ENCODE results near the gene FBN3.
"Not testable (repeated sequence)": the region's sequence is repeated elsewhere in the genome, so short reads cannot be mapped to it uniquely, and the experiment has no call there.

Gene FBN3

GRCh38 chr19:8163759-8164158 is 14.4 kb upstream of the FBN3 start:
- no peak overlapping the region for H3K27ac ChIP-seq (ENCODE audit: low read length)
- H3K4me3 ChIP-seq (ENCODE audit: low read length in 2 of 2), result peak overlapping the region in 1 of 2 donors; percentile 29
- no peaks in the 10 kb centered on the region for H3K27me3 ChIP-seq (ENCODE audit: control insufficient read depth in 1 of 2, insufficient read depth in 2 of 2, low read length in 2 of 2)
- H3K36me3 ChIP-seq (ENCODE audit: control insufficient read depth in 2 of 2, insufficient read depth in 2 of 2, low read length in 2 of 2), result no peaks in the 10 kb centered on the region
- H3K9ac ChIP-seq (ENCODE audit: low read length in 2 of 2), result no peak overlapping the region
- no peaks in the 10 kb centered on the region for H3K9me3 ChIP-seq (ENCODE audit: control insufficient read depth in 2 of 2, low read length in 2 of 2)
- H3K4me1 ChIP-seq (ENCODE audit: control insufficient read depth, insufficient read depth, low read length), result peaks cover 2% of the 10 kb centered on the region

- no peaks in the 10 kb centered on the region for H3K36me3 ChIP-seq (ENCODE audit: control insufficient read depth in 2 of 2, insufficient read depth in 2 of 2, low read length in 2 of 2)
- no peaks in the 10 kb centered on the region for H3K4me1 ChIP-seq (ENCODE audit: control insufficient read depth, insufficient read depth, low read length)
- no peaks in the 10 kb centered on the region for H3K9me3 ChIP-seq (ENCODE audit: control insufficient read depth in 2 of 2, low read length in 2 of 2)
- no peak overlapping the region for H3K27ac ChIP-seq (ENCODE audit: low read length)
- H3K9ac ChIP-seq (ENCODE audit: low read length in 2 of 2), result no peak overlapping the region
- no peaks in the 10 kb centered on the region for H3K27me3 ChIP-seq (ENCODE audit: control insufficient read depth in 1 of 2, insufficient read depth in 2 of 2, low read length in 2 of 2)
- H3K4me3 ChIP-seq (ENCODE audit: low read length in 2 of 2), result no peak overlapping the region
Measured at GRCh38 chr19:8161135-8161646, 11.8 kb upstream of the FBN3 start.

DNA sequence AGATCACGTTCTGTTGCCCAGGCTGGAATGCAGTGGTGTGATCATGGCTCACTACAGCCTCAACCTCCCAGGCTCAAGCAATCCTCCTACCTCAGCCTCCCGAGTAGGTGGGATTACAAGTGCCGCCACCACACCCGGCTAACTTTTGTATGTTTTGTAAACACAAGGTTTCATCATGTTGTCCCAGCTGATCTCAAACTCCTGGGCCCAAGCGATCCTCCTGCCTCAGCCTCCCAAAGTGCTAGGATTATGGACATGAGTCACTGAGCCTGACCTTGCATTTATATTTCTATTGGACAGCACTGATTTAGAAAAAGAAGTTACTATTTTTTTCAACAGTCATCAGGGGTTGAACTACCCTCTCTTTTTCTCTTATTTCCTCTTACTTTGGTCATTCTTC is 9.9 kb upstream of the FBN3 start:
- H3K9me3 ChIP-seq (ENCODE audit: control insufficient read depth in 2 of 2, low read length in 2 of 2); H3K36me3 ChIP-seq (ENCODE audit: control insufficient read depth in 2 of 2, insufficient read depth in 2 of 2, low read length in 2 of 2); H3K9ac ChIP-seq (ENCODE audit: low read length in 2 of 2); H3K4me3 ChIP-seq (ENCODE audit: low read length in 2 of 2); H3K27ac ChIP-seq (ENCODE audit: low read length); H3K27me3 ChIP-seq (ENCODE audit: control insufficient read depth in 1 of 2, insufficient read depth in 2 of 2, low read length in 2 of 2): not testable (repeated sequence)
- peaks cover 10% of the 10 kb centered on the region for H3K4me1 ChIP-seq (ENCODE audit: control insufficient read depth, insufficient read depth, low read length)

DNA sequence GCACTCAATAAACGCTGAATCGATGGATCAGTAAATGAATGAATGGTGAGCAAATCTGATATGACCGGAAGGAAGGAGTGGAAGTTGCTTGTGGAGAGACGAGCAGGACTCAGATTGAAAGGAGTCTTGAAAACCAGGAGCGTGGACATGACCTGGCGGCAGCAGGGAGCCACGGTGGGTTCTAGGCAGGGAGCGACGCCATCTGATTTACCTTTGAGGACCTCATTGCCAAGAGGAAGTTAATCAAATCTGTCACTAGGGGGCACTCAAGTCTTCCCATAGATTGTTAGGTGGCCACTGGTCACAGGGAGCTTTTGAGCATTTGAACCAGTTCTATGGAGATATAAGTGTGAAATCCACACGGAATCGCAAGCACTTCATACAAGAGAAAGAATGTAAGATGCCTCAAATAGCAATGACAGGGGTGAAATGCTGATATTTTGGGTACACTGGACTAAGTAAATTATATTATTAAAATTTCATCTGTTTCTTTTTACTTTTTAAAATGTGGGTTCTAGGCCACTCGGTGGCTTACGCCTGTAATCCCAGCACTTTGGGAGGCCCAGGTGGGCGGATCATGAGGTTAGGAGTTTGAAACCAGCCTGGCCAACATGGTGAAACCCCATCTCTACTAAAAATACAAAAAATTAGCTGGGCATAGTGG is 9.2 kb upstream of the FBN3 start:
- no peak overlapping the region for H3K4me3 ChIP-seq (ENCODE audit: low read length in 2 of 2)
- H3K9ac ChIP-seq (ENCODE audit: low read length in 2 of 2), result no peak overlapping the region
- no peaks in the 10 kb centered on the region for H3K9me3 ChIP-seq (ENCODE audit: control insufficient read depth in 2 of 2, low read length in 2 of 2)
- H3K36me3 ChIP-seq (ENCODE audit: control insufficient read depth in 2 of 2, insufficient read depth in 2 of 2, low read length in 2 of 2), result no peaks in the 10 kb centered on the region
- no peaks in the 10 kb centered on the region for H3K27me3 ChIP-seq (ENCODE audit: control insufficient read depth in 1 of 2, insufficient read depth in 2 of 2, low read length in 2 of 2)
- peaks cover 11% of the 10 kb centered on the region for H3K4me1 ChIP-seq (ENCODE audit: control insufficient read depth, insufficient read depth, low read length)
- H3K27ac ChIP-seq (ENCODE audit: low read length), result no peak overlapping the region

DNA sequence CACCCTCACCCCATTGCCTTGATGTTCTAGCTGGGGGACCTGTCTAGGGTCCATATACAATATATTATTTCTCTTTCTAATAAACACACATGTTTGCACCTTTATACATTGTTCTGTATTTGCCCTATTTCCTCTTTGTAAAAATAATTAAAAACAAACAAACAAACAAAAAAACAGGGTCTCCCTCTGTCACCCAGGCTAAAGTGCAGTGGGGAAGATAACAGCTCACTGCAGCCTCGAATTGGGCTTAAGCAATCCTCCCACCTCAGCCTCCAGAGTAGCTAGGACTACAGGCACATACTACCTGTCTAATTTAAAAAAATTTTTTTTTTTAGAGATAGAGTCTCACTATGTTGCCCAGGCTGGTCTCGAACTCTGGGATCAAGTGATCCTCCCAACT is 5.9 kb upstream of the FBN3 start:
- H3K4me3 ChIP-seq (ENCODE audit: low read length in 2 of 2), result no peak overlapping the region
- no peaks in the 10 kb centered on the region for H3K9me3 ChIP-seq (ENCODE audit: control insufficient read depth in 2 of 2, low read length in 2 of 2)
- peaks cover 11% of the 10 kb centered on the region for H3K4me1 ChIP-seq (ENCODE audit: control insufficient read depth, insufficient read depth, low read length)
- H3K9ac ChIP-seq (ENCODE audit: low read length in 2 of 2), result no peak overlapping the region
- H3K36me3 ChIP-seq (ENCODE audit: control insufficient read depth in 2 of 2, insufficient read depth in 2 of 2, low read length in 2 of 2), result no peaks in the 10 kb centered on the region
- H3K27me3 ChIP-seq (ENCODE audit: control insufficient read depth in 1 of 2, insufficient read depth in 2 of 2, low read length in 2 of 2), result peaks cover 0 to 2% of the 10 kb centered on the region in 2 donors
- no peak overlapping the region for H3K27ac ChIP-seq (ENCODE audit: low read length)

GRCh38 chr19:8154014-8154413 is 4.6 kb upstream of the FBN3 start:
- H3K4me3 ChIP-seq (ENCODE audit: low read length in 2 of 2); H3K27ac ChIP-seq (ENCODE audit: low read length): not testable (repeated sequence)

DNA sequence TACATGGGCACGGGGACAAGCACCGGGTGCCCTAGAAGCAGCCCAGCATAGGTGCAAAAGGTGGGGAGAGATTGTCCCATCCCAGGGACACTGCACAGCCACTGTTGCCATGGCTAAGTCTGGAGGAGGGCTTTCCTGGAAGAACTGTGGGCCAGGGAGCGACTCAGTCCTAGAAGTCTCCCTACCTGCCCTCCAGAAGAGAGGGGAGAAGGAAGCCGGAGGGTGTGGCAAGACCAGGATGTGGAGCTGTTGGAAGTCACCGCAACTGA is 2.3 kb upstream of the FBN3 start:
- Histone ChIP-seq H3K4me1 (ENCODE audit: control insufficient read depth, insufficient read depth, low read length) (peaks cover 22% of the 10 kb centered on the region), H3K27ac (ENCODE audit: low read length) (no peak overlapping the region), H3K27me3 (ENCODE audit: control insufficient read depth in 1 of 2, insufficient read depth in 2 of 2, low read length in 2 of 2) (peaks cover 23 to 27% of the 10 kb centered on the region in 2 donors), H3K36me3 (ENCODE audit: control insufficient read depth in 2 of 2, insufficient read depth in 2 of 2, low read length in 2 of 2) (no peaks in the 10 kb centered on the region), H3K4me3 (ENCODE audit: low read length in 2 of 2) (no peak overlapping the region), H3K9me3 (ENCODE audit: control insufficient read depth in 2 of 2, low read length in 2 of 2) (no peaks in the 10 kb centered on the region), H3K9ac (ENCODE audit: low read length in 2 of 2) (no peak overlapping the region)

More at GRCh38 chr19:8154014-8154413, 4.6 kb upstream of the FBN3 start:
- peaks cover 12% of the 10 kb centered on the region for H3K4me1 ChIP-seq (ENCODE audit: control insufficient read depth, insufficient read depth, low read length)
- H3K36me3 ChIP-seq (ENCODE audit: control insufficient read depth in 2 of 2, insufficient read depth in 2 of 2, low read length in 2 of 2); H3K9ac ChIP-seq (ENCODE audit: low read length in 2 of 2); H3K9me3 ChIP-seq (ENCODE audit: control insufficient read depth in 2 of 2, low read length in 2 of 2); H3K27me3 ChIP-seq (ENCODE audit: control insufficient read depth in 1 of 2, insufficient read depth in 2 of 2, low read length in 2 of 2): not testable (repeated sequence)

DNA sequence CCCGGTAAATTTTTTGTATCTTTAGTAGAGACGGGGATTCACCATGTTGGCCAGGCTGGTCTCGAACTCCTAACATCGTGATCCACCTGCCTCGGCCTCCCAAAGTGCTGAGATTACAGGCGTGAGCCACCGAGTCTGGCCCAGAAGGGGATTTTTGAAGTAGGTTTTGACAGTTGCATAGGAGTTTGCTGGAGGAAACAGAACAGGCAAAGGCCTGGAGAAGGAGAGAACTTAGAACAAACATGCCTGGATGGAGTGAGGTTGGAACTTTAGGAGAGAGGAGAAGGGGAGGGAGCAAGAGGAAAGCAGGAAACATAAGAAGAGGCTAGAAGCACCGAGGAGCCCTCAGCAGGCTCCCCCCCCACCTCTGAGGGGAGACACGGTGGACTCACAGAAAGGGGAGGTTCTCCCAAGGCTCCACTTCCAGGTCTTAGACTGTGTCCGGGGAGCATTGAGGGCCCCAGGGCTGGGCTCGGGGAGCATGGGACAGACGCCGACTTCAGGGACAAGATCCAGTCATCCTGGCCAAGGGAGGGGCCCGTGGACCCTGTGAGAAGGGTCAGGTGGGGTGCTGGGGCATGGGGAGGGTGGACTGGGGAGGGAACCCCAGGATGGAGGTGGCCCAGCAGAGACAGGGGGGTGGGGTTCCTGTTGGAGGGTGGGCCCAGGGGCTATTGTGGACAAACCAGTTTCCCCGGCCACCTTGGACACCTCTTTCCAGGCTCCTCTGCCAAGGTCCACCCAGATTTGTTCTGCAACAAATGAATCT is 1.8 kb upstream of the FBN3 start:
- Histone ChIP-seq H3K36me3 (ENCODE audit: control insufficient read depth in 2 of 2, insufficient read depth in 2 of 2, low read length in 2 of 2) (no peaks in the 10 kb centered on the region), H3K4me1 (ENCODE audit: control insufficient read depth, insufficient read depth, low read length) (peaks cover 22% of the 10 kb centered on the region), H3K9me3 (ENCODE audit: control insufficient read depth in 2 of 2, low read length in 2 of 2) (no peaks in the 10 kb centered on the region), H3K9ac (ENCODE audit: low read length in 2 of 2) (no peak overlapping the region), H3K4me3 (ENCODE audit: low read length in 2 of 2) (no peak overlapping the region), H3K27me3 (ENCODE audit: control insufficient read depth in 1 of 2, insufficient read depth in 2 of 2, low read length in 2 of 2) (peaks cover 23 to 29% of the 10 kb centered on the region in 2 donors), H3K27ac (ENCODE audit: low read length) (no peak overlapping the region)

DNA sequence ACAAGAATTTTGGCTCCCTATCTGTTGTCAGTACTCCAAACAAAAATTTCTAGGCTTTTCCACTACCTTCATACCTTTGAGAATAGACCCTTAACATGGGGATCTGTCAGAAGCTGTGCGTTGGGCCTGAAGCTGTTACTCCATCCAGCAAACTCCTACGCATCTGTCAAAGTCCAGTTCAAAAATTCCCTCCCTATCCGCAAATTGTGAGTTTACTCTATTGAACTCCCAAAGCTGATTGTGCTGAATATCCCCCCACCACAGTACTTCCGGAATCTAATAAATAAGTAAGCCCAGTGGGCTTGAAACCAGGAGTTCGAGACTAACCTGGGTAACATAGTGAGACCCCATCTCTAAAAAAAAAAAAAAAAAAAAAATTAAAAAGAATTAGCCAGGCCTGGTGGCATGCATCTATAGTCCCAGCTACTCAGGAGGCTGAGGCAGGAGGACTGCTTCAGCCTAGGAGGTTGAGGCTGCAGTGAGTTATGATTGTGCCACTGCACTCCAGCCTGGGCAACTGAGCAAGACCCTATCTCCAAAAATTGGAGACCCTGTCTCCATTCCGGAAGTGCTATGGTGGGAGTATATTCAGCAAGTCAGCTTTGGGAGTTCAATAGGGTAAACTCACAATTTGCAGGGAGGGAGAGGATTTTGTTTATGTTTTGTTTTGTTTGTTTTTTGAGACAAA is 930 bp upstream of the FBN3 start:
- Histone ChIP-seq H3K4me1 (ENCODE audit: control insufficient read depth, insufficient read depth, low read length) (peaks cover 22% of the 10 kb centered on the region), H3K9ac (ENCODE audit: low read length in 2 of 2) (no peak overlapping the region), H3K27ac (ENCODE audit: low read length) (no peak overlapping the region), H3K4me3 (ENCODE audit: low read length in 2 of 2) (no peak overlapping the region), H3K27me3 (ENCODE audit: control insufficient read depth in 1 of 2, insufficient read depth in 2 of 2, low read length in 2 of 2) (peaks cover 23 to 29% of the 10 kb centered on the region in 2 donors), H3K9me3 (ENCODE audit: control insufficient read depth in 2 of 2, low read length in 2 of 2) (no peaks in the 10 kb centered on the region), H3K36me3 (ENCODE audit: control insufficient read depth in 2 of 2, insufficient read depth in 2 of 2, low read length in 2 of 2) (no peaks in the 10 kb centered on the region)

GRCh38 chr19:8148410-8149260 is 757 bp downstream of the FBN3 start:
- Histone ChIP-seq H3K27ac (ENCODE audit: low read length) (no peak overlapping the region), H3K4me3 (ENCODE audit: low read length in 2 of 2) (peak overlapping the region in 1 of 2 donors; percentile 29)

More at GRCh38 chr19:8148410-8149260, 757 bp downstream of the FBN3 start:
- no peak overlapping the region for H3K9ac ChIP-seq (ENCODE audit: low read length in 2 of 2)
- no peaks in the 10 kb centered on the region for H3K36me3 ChIP-seq (ENCODE audit: control insufficient read depth in 2 of 2, insufficient read depth in 2 of 2, low read length in 2 of 2)
- no peaks in the 10 kb centered on the region for H3K9me3 ChIP-seq (ENCODE audit: control insufficient read depth in 2 of 2, low read length in 2 of 2)
- H3K27me3 ChIP-seq (ENCODE audit: control insufficient read depth in 1 of 2, insufficient read depth in 2 of 2, low read length in 2 of 2), result peaks cover 29% of the 10 kb centered on the region in 2 donors
- H3K4me1 ChIP-seq (ENCODE audit: control insufficient read depth, insufficient read depth, low read length), result peaks cover 11% of the 10 kb centered on the region

Measured in stomach smooth muscle (tissue), 2 donors.